HCT116 (cell line): ENCODE data around the gene FAT1. TPM values are rescaled to one million over a fixed set of nuclear protein-coding genes. Genes with fewer than 3 reads are reported as not detected.

Experiments used
- ATAC-seq: fragments of 200-7000 bp; cut with Tn5 transposase; 2 replicates; pipeline ENCODE4 v1.9.1; 2020; ENCODE audit warnings: mild to moderate bottlenecking, moderate library complexity
- BruUV-seq: library from RNA; stranded (reverse); fragments of 400-500 nt; replicated peaks from 2 replicates; lab custom pipeline; 2021; lab: Mats Ljungman, UMichigan
- CTCF ChIA-PET: fragments of 300-600 bp; sonication (Branson Sonifier 250); formaldehyde crosslinking; loops from one replicate; lab custom pipeline; 2021; ENCODE audit warnings: antibody characterized with exemption; lab: Charles Lee
- POLR2A ChIA-PET: fragments of 300-600, 350-600 bp; sonication (Branson Sonifier 250); formaldehyde crosslinking; loops from one replicate; lab custom pipeline; 2021; ENCODE audit warnings: antibody characterized with exemption; lab: Charles Lee
- RAD21 ChIA-PET, 2 experiments: fragments of 300-600 bp; sonication (Branson Sonifier 250); formaldehyde crosslinking; loops; one replicate each; lab custom pipeline; 2023; ENCODE audit warnings: low total read pairs in 2 of 2; ENCODE audit not compliant: uncharacterized antibody in 2 of 2, unreplicated experiment in 2 of 2, low non-redundant PET in 1 of 2; lab: Charles Lee
- DNase-seq: peaks from one replicate; pipeline ENCODE4 v3.0.0-alpha.2; 2010; ENCODE audit warnings: low read depth, low spot score
- H2AFZ ChIP-seq: fragments of 200-600 bp; shearing (Covaris generic), sonication (generic); 2 replicates; pipeline ENCODE4 v1.6.1; 2017; ENCODE audit warnings: low read depth, mixed run types, mixed read lengths, antibody characterized with exemption, low read length; ENCODE audit not compliant: poor library complexity, severe bottlenecking
- H3K27ac ChIP-seq: 2 replicates; pipeline ENCODE4 v1.5.1; 2012; ENCODE audit warnings: low read depth, low read length
- H3K27me3 ChIP-seq: fragments of 200-600 bp; sonication (generic); 2 replicates; pipeline ENCODE4 v1.6.1; 2016; ENCODE audit warnings: mixed run types, low read length, mixed read lengths; ENCODE audit not compliant: insufficient read depth
- H3K36me3 ChIP-seq, 2 experiments: fragments of 200-500 bp in 1 of 2; fragments of 200-600 bp in 1 of 2; sonication (Bioruptor generic) in 1 of 2; sonication (generic) in 1 of 2; 2 replicates each; pipeline versions ENCODE4 v1.5.1 to v1.6.1; 2014 to 2016; ENCODE audit warnings: low read length in 2 of 2, inconsistent platforms in 1 of 2, mixed read lengths in 1 of 2, mixed run types in 1 of 2; ENCODE audit not compliant: insufficient read depth in 2 of 2, control insufficient read depth in 1 of 2
- H3K4me1 ChIP-seq, 2 experiments: fragments of 200-600 bp in 1 of 2; sonication (generic) in 1 of 2; 2 replicates each; pipeline versions ENCODE4 v1.5.1 to v1.6.1; 2012 to 2017; ENCODE audit warnings: low read length in 2 of 2, inconsistent platforms in 1 of 2, mild to moderate bottlenecking in 1 of 2, mixed read lengths in 1 of 2, mixed run types in 1 of 2, moderate library complexity in 1 of 2; ENCODE audit not compliant: insufficient read depth in 2 of 2, control insufficient read depth in 1 of 2
- H3K4me2 ChIP-seq: fragments of 200-600 bp; sonication (generic); 2 replicates; pipeline ENCODE4 v1.6.1; 2017; ENCODE audit warnings: mixed run types, low read length, mixed read lengths
- H3K4me3 ChIP-seq, 2 experiments: fragments of 200-600 bp in 1 of 2; sonication (generic) in 1 of 2; replicated peaks in 1 of 2; 2 replicates each; pipeline ENCODE4 v1.5.1; 2011 to 2016; ENCODE audit warnings: low read length in 2 of 2, control low read depth in 1 of 2, low read depth in 1 of 2, mild to moderate bottlenecking in 1 of 2, mixed read lengths in 1 of 2, mixed run types in 1 of 2
- H3K79me2 ChIP-seq: fragments of 200-600 bp; sonication (generic); 2 replicates; pipeline ENCODE4 v1.6.1; 2017; ENCODE audit warnings: mild to moderate bottlenecking, mixed run types, low read length, moderate library complexity, mixed read lengths; ENCODE audit not compliant: insufficient read depth
- H3K9ac ChIP-seq: fragments of 200-600 bp; sonication (generic); 2 replicates; pipeline ENCODE4 v1.6.1; 2016; ENCODE audit warnings: low read length, mixed read lengths
- H3K9me2 ChIP-seq: fragments of 200-600 bp; sonication (generic), shearing (Covaris generic); 2 replicates; pipeline ENCODE4 v1.6.1; 2017; ENCODE audit warnings: mixed run types, mild to moderate bottlenecking, moderate library complexity; ENCODE audit not compliant: insufficient read depth
- H3K9me3 ChIP-seq, 2 experiments: fragments of 200-500 bp in 1 of 2; fragments of 200-600 bp in 1 of 2; sonication (Bioruptor generic) in 1 of 2; sonication (generic) in 1 of 2; 2 replicates each; pipeline ENCODE4 v1.6.1; 2014 to 2017; ENCODE audit warnings: low read length in 2 of 2, mixed read lengths in 2 of 2, inconsistent platforms in 1 of 2, low read depth in 1 of 2, mild to moderate bottlenecking in 1 of 2, mixed run types in 1 of 2, moderate library complexity in 1 of 2; ENCODE audit not compliant: control insufficient read depth in 1 of 2, insufficient read depth in 1 of 2
- H4K20me1 ChIP-seq: fragments of 200-600 bp; sonication (generic), shearing (Covaris generic); 2 replicates; pipeline ENCODE4 v1.6.1; 2017; ENCODE audit warnings: mixed run types, mild to moderate bottlenecking, moderate library complexity; ENCODE audit not compliant: insufficient read depth
- ATF3 ChIP-seq: IDR thresholded peaks from 2 replicates; pipeline ENCODE4 v1.6.1; 2012
- CBX3 ChIP-seq: IDR thresholded peaks from 2 replicates; pipeline ENCODE4 v1.6.1; 2012; ENCODE audit warnings: low read depth
- EGR1 ChIP-seq: IDR thresholded peaks from 2 replicates; pipeline ENCODE4 v1.6.1; 2012; ENCODE audit warnings: low read depth
- EZH2 ChIP-seq: fragments of 200-600 bp; sonication (generic); IDR thresholded peaks from 2 replicates; pipeline ENCODE4 v1.6.1; 2017; ENCODE audit warnings: antibody characterized with exemption, mixed run types
- EZH2phosphoT487 ChIP-seq: fragments of 200-600 bp; IDR thresholded peaks from 2 replicates; pipeline ENCODE4 v1.6.1; 2018; ENCODE audit warnings: antibody characterized with exemption, borderline replicate concordance
- FOSL1 ChIP-seq: IDR thresholded peaks from 2 replicates; pipeline ENCODE4 v1.6.1; 2012; ENCODE audit warnings: low read depth
- JUND ChIP-seq: IDR thresholded peaks from 2 replicates; pipeline ENCODE4 v1.6.1; 2012
- POLR2A ChIP-seq: IDR thresholded peaks from 2 replicates; pipeline ENCODE4 v1.7.0; 2011; ENCODE audit warnings: borderline replicate concordance; ENCODE audit not compliant: insufficient read depth, insufficient read length; ENCODE audit errors: extremely low read depth
- RAD21 ChIP-seq: IDR thresholded peaks from 2 replicates; pipeline ENCODE4 v1.6.1; 2012; ENCODE audit warnings: low read depth, mild to moderate bottlenecking
- SIN3A ChIP-seq: IDR thresholded peaks from 2 replicates; pipeline ENCODE4 v1.6.1; 2012; ENCODE audit warnings: low read depth
- TCF7L2 ChIP-seq: IDR thresholded peaks from 2 replicates; pipeline ENCODE4 v1.7.0; 2011; ENCODE audit warnings: borderline replicate concordance, inconsistent platforms; ENCODE audit not compliant: insufficient read depth, insufficient read length; ENCODE audit errors: extremely low read depth
- YY1 ChIP-seq: IDR thresholded peaks from 2 replicates; pipeline ENCODE4 v1.6.1; 2011; ENCODE audit warnings: low read length, low read depth, moderate library complexity, mild to moderate bottlenecking; ENCODE audit not compliant: insufficient replicate concordance; ENCODE audit errors: extremely low read depth
- ZFX ChIP-seq: fragments of 450-650 bp; IDR thresholded peaks from 2 replicates; pipeline ENCODE4 v1.6.1; 2017
- ZNF274 ChIP-seq: fragments of 200-500 bp; sonication (Bioruptor generic); IDR thresholded peaks from 2 replicates; pipeline ENCODE4 v1.6.1; 2014; ENCODE audit warnings: mild to moderate bottlenecking, low read depth, low read length, inconsistent platforms
- intact Hi-C: fragments of 100-400 bp; cut with micrococcal nuclease; formaldehyde crosslinking; loops from 2 replicates; pipeline ENCODE4 v1.10.0; 2022
- total RNA-seq: library from RNA; stranded (reverse); gene quantifications from one replicate; pipeline ENCODE4 v1.2.1, GENCODE V29; 2021; ENCODE audit not compliant: unreplicated experiment
- TF ChIP-seq, protein P1 (sequence below), 3 experiments: fragments of 200-600 bp in 1 of 3; sonication (generic) in 1 of 3; IDR thresholded peaks in 2 of 3; conservative IDR thresholded peaks in 1 of 3; 2 replicates each; pipeline ENCODE4 v1.5.1; 2012 to 2017; ENCODE audit warnings: low read depth in 2 of 3, low read length in 2 of 3, antibody characterized with exemption in 1 of 3, borderline replicate concordance in 1 of 3, control low read depth in 1 of 3, mild to moderate bottlenecking in 1 of 3, mixed read lengths in 1 of 3, mixed run types in 1 of 3, moderate library complexity in 1 of 3; ENCODE audit not compliant: insufficient read depth in 1 of 3
- TF ChIP-seq, protein P2 (sequence below): IDR thresholded peaks from 2 replicates; pipeline ENCODE4 v1.6.1; 2012
- TF ChIP-seq, protein P3 (sequence below): IDR thresholded peaks from 2 replicates; pipeline ENCODE4 v1.6.1; 2011; ENCODE audit warnings: mild to moderate bottlenecking, low read length, moderate library complexity; ENCODE audit not compliant: insufficient replicate concordance; ENCODE audit errors: extremely low read depth

FAT1 gene
- total RNA-seq, 1 experiment from 2014 or later, result 676 TPM

GRCh38 chr4:186666252-186666651 lies 57.4 kb downstream of the FAT1 start:
- no peaks in the 10 kb centered on the region for H3K9me3 ChIP-seq
- ATAC-seq (no peak), DNase-seq (no peak)
- no peak overlapping the region for H3K9ac ChIP-seq
- no peaks in the 10 kb centered on the region; a peak in 1 of 4 replicates for H3K4me1 ChIP-seq
- CTCF ChIA-PET, result no interaction called here
- no TSS peak for BruUV-seq
- H2AFZ ChIP-seq, result no peak overlapping the region
- H3K27ac ChIP-seq, result no peak overlapping the region
- TF ChIP-seq ATF3 (no peak), FOSL1 (no peak), TCF7L2 (no peak), POLR2A (no peak), ZNF274 (no peak), RAD21 (no peak), EZH2phosphoT487 (no peak), CBX3 (no peak), ZFX (no peak), YY1 (no peak), SIN3A (no peak), EZH2 (no peak), JUND (no peak), EGR1 (no peak)
- TF ChIP-seq, protein P1, sequence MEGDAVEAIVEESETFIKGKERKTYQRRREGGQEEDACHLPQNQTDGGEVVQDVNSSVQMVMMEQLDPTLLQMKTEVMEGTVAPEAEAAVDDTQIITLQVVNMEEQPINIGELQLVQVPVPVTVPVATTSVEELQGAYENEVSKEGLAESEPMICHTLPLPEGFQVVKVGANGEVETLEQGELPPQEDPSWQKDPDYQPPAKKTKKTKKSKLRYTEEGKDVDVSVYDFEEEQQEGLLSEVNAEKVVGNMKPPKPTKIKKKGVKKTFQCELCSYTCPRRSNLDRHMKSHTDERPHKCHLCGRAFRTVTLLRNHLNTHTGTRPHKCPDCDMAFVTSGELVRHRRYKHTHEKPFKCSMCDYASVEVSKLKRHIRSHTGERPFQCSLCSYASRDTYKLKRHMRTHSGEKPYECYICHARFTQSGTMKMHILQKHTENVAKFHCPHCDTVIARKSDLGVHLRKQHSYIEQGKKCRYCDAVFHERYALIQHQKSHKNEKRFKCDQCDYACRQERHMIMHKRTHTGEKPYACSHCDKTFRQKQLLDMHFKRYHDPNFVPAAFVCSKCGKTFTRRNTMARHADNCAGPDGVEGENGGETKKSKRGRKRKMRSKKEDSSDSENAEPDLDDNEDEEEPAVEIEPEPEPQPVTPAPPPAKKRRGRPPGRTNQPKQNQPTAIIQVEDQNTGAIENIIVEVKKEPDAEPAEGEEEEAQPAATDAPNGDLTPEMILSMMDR (IDR thresholded peaks at IDR 0.05 in 2 of 3, conservative IDR thresholded peaks at IDR 0.05 in 1 of 3; ENCODE audit: borderline replicate concordance in 1 of 3, insufficient read depth in 1 of 3, low read depth in 2 of 3, low read length in 2 of 3), result no peak
- TF ChIP-seq, protein P2, sequence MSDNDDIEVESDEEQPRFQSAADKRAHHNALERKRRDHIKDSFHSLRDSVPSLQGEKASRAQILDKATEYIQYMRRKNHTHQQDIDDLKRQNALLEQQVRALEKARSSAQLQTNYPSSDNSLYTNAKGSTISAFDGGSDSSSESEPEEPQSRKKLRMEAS, result no peak
- TF ChIP-seq, protein P3, sequence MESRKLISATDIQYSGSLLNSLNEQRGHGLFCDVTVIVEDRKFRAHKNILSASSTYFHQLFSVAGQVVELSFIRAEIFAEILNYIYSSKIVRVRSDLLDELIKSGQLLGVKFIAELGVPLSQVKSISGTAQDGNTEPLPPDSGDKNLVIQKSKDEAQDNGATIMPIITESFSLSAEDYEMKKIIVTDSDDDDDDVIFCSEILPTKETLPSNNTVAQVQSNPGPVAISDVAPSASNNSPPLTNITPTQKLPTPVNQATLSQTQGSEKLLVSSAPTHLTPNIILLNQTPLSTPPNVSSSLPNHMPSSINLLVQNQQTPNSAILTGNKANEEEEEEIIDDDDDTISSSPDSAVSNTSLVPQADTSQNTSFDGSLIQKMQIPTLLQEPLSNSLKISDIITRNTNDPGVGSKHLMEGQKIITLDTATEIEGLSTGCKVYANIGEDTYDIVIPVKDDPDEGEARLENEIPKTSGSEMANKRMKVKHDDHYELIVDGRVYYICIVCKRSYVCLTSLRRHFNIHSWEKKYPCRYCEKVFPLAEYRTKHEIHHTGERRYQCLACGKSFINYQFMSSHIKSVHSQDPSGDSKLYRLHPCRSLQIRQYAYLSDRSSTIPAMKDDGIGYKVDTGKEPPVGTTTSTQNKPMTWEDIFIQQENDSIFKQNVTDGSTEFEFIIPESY, result no peak
- no peaks in the 10 kb centered on the region for H3K9me2 ChIP-seq
- H3K36me3 ChIP-seq, result peaks cover 48 to 82% of the 10 kb centered on the region in 2 experiments
- peaks cover 83% of the 10 kb centered on the region for H4K20me1 ChIP-seq
- POLR2A ChIA-PET, result no interaction called here
- H3K79me2 ChIP-seq, result peaks cover 98% of the 10 kb centered on the region
- H3K27me3 ChIP-seq, result no peaks in the 10 kb centered on the region
- intact Hi-C loops, result no loop called here
- H3K4me3 ChIP-seq, result no peak overlapping the region
- RAD21 ChIA-PET, result no interaction called here
- no peak overlapping the region for H3K4me2 ChIP-seq
